ENCODE results near the gene CA5A. TPM values are rescaled to one million over a fixed set of nuclear protein-coding genes. Genes with fewer than 3 reads are reported as not detected.
"Not testable (repeated sequence)": the region's sequence is repeated elsewhere in the genome, so short reads cannot be mapped to it uniquely, and the experiment has no call there.

Gene CA5A
- total RNA-seq, 8 experiments from 2014 or later: 0.05 to 0.52 (median 0.17) TPM; not detected in 1

GRCh38 chr16:87861300-87862099 lies 74.8 kb downstream of the CA5A start:
- ATAC-seq (replicated peaks in 6 of 8); H3K4me3 ChIP-seq; in situ Hi-C loops (cut with MboI; ENCODE audit: low pct_unique_long_range_greater_than_20kb in 2 of 9, low sequenced_read_pairs in 9 of 9, unreplicated experiment in 9 of 9): not testable (repeated sequence)
- peak overlapping the region; percentile 49 to 89 for H3K27ac ChIP-seq
- H3K4me1 ChIP-seq (replicated peaks in 1 of 2): peaks cover 69 to 75% of the 10 kb centered on the region in 2 donors
- 92 to 100% methylated on average over 1 to 7 of the region's 18 CpGs; no CpG with 5 or more reads in 8 of the 10 experiments for WGBS, 10 experiments

GRCh38 chr16:87860553-87861299 lies 75.6 kb downstream of the CA5A start:
- peak overlapping the region; percentile 49 to 89 for H3K27ac ChIP-seq
- peak; percentile 64 to 89 (median 84) for ATAC-seq (replicated peaks in 6 of 8)
- WGBS, 10 experiments: 0 to 40% (median 23%) methylated on average over 1 to 6 of the region's 26 CpGs; no CpG with 5 or more reads in 5 of the 10 experiments
- H3K4me3 ChIP-seq: peak overlapping the region in 2 of 5 donors; percentile 6 to 16
- H3K4me1 ChIP-seq (replicated peaks in 1 of 2): peaks cover 69 to 77% of the 10 kb centered on the region in 2 donors
- in situ Hi-C loops (cut with MboI; ENCODE audit: low pct_unique_long_range_greater_than_20kb in 2 of 9, low sequenced_read_pairs in 9 of 9, unreplicated experiment in 9 of 9): no loop called here

- ATAC-seq (replicated peaks in 6 of 8); in situ Hi-C loops (cut with MboI; ENCODE audit: low pct_unique_long_range_greater_than_20kb in 2 of 9, low sequenced_read_pairs in 9 of 9, unreplicated experiment in 9 of 9); H3K27ac ChIP-seq; H3K4me3 ChIP-seq: not testable (repeated sequence)
- H3K4me1 ChIP-seq (replicated peaks in 1 of 2): peaks cover 63 to 75% of the 10 kb centered on the region in 2 donors
- 84 to 100% (median 92%) methylated on average over 2 to 8 of the region's 27 CpGs; no CpG with 5 or more reads in 6 of the 10 experiments for WGBS, 10 experiments
Measured at GRCh38 chr16:87858151-87858993, 78.0 kb downstream of the CA5A start.

GRCh38 chr16:87856791-87857228 lies 79.5 kb downstream of the CA5A start:
- H3K4me1 ChIP-seq (replicated peaks in 1 of 2): peaks cover 64 to 75% of the 10 kb centered on the region in 2 donors
- ATAC-seq (replicated peaks in 6 of 8): no peak
- no peak overlapping the region for H3K4me3 ChIP-seq
- 80 to 100% (median 85%) methylated on average over 1 to 5 of the region's 15 CpGs; no CpG with 5 or more reads in 6 of the 10 experiments for WGBS, 10 experiments
- H3K27ac ChIP-seq: peak overlapping the region in 1 of 2 donors; percentile 42
- in situ Hi-C loops (cut with MboI; ENCODE audit: low pct_unique_long_range_greater_than_20kb in 2 of 9, low sequenced_read_pairs in 9 of 9, unreplicated experiment in 9 of 9): no loop called here

GRCh38 chr16:87855852-87856715 lies 80.2 kb downstream of the CA5A start:
- Histone ChIP-seq H3K4me3 (no peak overlapping the region), H3K4me1 (replicated peaks in 1 of 2) (peaks cover 59 to 72% of the 10 kb centered on the region in 2 donors), H3K27ac (peak overlapping the region in 1 of 2 donors; percentile 42)
- peak in 3 of 8 experiments; percentile 6 to 40 (median 11) for ATAC-seq (replicated peaks in 6 of 8)
- WGBS, 10 experiments: 69 to 93% (median 81%) methylated on average over 3 to 12 of the region's 26 CpGs; no CpG with 5 or more reads in 6 of the 10 experiments
- in situ Hi-C loops (cut with MboI; ENCODE audit: low pct_unique_long_range_greater_than_20kb in 2 of 9, low sequenced_read_pairs in 9 of 9, unreplicated experiment in 9 of 9): no loop called here

GRCh38 chr16:87854907-87855683 lies 81.2 kb downstream of the CA5A start:
- Histone ChIP-seq H3K27ac (peak overlapping the region in 1 of 2 donors; percentile 42), H3K4me1 (replicated peaks in 1 of 2) (peaks cover 55 to 68% of the 10 kb centered on the region in 2 donors), H3K4me3 (no peak overlapping the region)
- in situ Hi-C loops (cut with MboI; ENCODE audit: low pct_unique_long_range_greater_than_20kb in 2 of 9, low sequenced_read_pairs in 9 of 9, unreplicated experiment in 9 of 9): no loop called here
- WGBS, 10 experiments: 60 to 100% (median 100%) methylated on average over 1 to 2 of the region's 22 CpGs; no CpG with 5 or more reads in 7 of the 10 experiments
- no peak for ATAC-seq (replicated peaks in 6 of 8)

- peak in 2 of 8 experiments; percentile 3 to 26 for ATAC-seq (replicated peaks in 6 of 8)
- no peak overlapping the region for H3K4me3 ChIP-seq
- WGBS, 10 experiments: 8 to 84% (median 72%) methylated on average over 1 to 8 of the region's 21 CpGs; no CpG with 5 or more reads in 4 of the 10 experiments
- peak overlapping the region; percentile 21 to 88 for H3K27ac ChIP-seq
- H3K4me1 ChIP-seq (replicated peaks in 1 of 2): peaks cover 53 to 64% of the 10 kb centered on the region in 2 donors
- in situ Hi-C loops (cut with MboI; ENCODE audit: low pct_unique_long_range_greater_than_20kb in 2 of 9, low sequenced_read_pairs in 9 of 9, unreplicated experiment in 9 of 9): no loop called here
Measured at GRCh38 chr16:87854053-87854906, 82.0 kb downstream of the CA5A start.

- WGBS, 10 experiments: 0 to 42% (median 17%) methylated on average over 1 to 9 of the region's 25 CpGs; no CpG with 5 or more reads in 4 of the 10 experiments
- in situ Hi-C loops (cut with MboI; ENCODE audit: low pct_unique_long_range_greater_than_20kb in 2 of 9, low sequenced_read_pairs in 9 of 9, unreplicated experiment in 9 of 9): no loop called here
- peak overlapping the region; percentile 83 to 88 for H3K27ac ChIP-seq
- H3K4me1 ChIP-seq (replicated peaks in 1 of 2): peaks cover 53 to 62% of the 10 kb centered on the region in 2 donors
- peak; percentile 68 to 83 (median 80) for ATAC-seq (replicated peaks in 6 of 8)
- H3K4me3 ChIP-seq: peak overlapping the region in 1 of 5 donors; percentile 8
Measured at GRCh38 chr16:87853411-87854052, 82.8 kb downstream of the CA5A start.

GRCh38 chr16:87851601-87852000 lies 84.7 kb downstream of the CA5A start:
- H3K4me1 ChIP-seq (replicated peaks in 1 of 2): peaks cover 63 to 70% of the 10 kb centered on the region in 2 donors
- in situ Hi-C loops (cut with MboI; ENCODE audit: low pct_unique_long_range_greater_than_20kb in 2 of 9, low sequenced_read_pairs in 9 of 9, unreplicated experiment in 9 of 9): no loop called here

GRCh38 chr16:87851141-87851587 lies 85.2 kb downstream of the CA5A start:
- Histone ChIP-seq H3K27ac (no peak overlapping the region), H3K4me3 (no peak overlapping the region), H3K4me1 (replicated peaks in 1 of 2) (peaks cover 59 to 65% of the 10 kb centered on the region in 2 donors)
- no peak for ATAC-seq (replicated peaks in 6 of 8)
- in situ Hi-C loops (cut with MboI; ENCODE audit: low pct_unique_long_range_greater_than_20kb in 2 of 9, low sequenced_read_pairs in 9 of 9, unreplicated experiment in 9 of 9): no loop called here
- WGBS, 10 experiments: 80 to 100% (median 90%) methylated on average over 1 to 6 of the region's 14 CpGs; no CpG with 5 or more reads in 6 of the 10 experiments

More at GRCh38 chr16:87851601-87852000, 84.7 kb downstream of the CA5A start:
- Histone ChIP-seq H3K27ac (no peak overlapping the region), H3K4me3 (no peak overlapping the region)
- no peak for ATAC-seq (replicated peaks in 6 of 8)
- WGBS, 10 experiments: 100% methylated on average over 1 of the region's 21 CpGs; no CpG with 5 or more reads in 9 of the 10 experiments

Measured in motor neuron (in vitro differentiated cells).